IPS-NIHi7 (cell line): ENCODE measurements around the gene GLRX5.
"Not testable (repeated sequence)": the region's sequence is repeated elsewhere in the genome, so short reads cannot be mapped to it uniquely, and the experiment has no call there.

Experiments used
- DNase-seq: peaks from one replicate; pipeline ENCODE4 v3.0.0; 2012; ENCODE audit warnings: mixed read lengths; ENCODE audit errors: extremely low spot score

Gene GLRX5

DNA sequence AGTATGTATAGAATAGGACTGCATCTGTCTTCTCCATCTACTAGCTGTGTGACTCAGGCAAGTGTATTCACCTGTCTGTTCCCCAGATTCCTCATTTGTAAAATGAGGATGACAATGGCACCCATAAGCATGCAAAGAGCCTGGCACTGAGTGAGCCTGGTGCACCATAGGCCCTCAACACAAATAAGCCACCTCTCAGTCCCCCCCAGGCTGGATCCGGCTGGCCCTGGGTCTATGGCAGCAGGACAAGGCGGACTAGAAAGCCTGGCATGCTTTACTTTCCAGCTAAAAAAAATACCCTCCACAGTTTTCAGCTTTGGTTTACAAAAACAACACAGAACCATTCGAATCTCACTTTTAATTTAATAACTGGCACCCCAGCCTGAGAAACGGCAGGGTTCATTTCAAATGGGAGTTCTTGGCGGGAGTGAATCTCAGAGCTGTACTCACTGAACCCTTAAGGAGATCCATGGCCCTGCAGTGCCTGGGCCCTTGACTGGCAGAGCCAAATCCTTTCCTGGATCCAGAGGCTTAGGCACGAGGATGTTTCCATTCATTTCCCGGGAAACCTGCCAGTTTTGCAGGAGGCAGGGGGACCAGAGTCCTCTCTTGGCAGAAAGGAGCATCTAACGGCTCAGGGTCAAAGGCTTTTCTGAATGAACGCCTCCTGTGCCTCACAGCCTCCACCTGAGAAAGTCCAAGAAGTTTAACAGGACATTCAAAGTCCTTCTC lies 36.1 kb upstream of the GLRX5 start:
- no peak for DNase-seq

DNA sequence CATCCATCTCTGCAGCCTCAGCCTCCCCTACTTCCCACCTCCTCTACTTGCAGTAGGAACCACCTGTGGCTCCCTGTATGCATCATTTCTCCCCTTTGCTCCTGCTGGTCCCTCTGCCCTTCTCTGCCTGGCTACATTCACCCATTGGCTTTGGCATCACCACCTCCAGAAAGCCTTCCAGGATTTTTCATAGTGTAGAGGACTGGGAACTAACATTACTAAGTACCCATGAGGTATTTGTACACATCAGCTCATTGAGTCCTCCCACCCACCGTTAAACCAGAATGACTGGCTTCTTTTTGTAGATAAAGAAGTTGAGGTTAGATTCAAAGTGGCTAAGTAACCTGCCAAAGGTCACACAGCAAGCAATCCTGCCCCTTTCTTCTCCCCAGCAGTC lies 35.5 kb upstream of the GLRX5 start:
- DNase-seq = no peak

DNA sequence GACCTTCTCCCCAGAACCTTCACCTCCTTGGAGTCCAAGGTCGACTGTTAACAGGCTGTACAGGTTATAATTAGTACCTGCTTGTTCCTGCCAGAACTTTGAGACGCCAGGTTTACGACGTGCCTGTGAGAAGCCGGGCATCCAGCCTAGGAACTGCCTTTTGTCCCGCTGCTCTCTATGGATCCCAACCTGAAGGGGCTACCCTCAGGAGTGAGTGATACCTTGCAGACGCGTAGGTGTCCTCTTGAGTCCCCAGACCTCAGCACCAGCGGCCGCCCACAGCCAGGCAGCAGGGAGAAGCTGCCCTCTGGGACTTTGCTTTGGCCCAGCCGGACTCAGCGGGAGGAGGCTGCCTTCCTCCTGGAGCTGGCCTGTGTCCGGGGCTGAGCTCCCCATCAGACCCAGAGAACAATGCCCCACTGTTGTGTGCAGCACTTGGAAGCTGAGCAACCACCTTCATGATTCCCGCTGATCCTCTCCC lies 34.6 kb upstream of the GLRX5 start:
- DNase-seq = no peak

DNA sequence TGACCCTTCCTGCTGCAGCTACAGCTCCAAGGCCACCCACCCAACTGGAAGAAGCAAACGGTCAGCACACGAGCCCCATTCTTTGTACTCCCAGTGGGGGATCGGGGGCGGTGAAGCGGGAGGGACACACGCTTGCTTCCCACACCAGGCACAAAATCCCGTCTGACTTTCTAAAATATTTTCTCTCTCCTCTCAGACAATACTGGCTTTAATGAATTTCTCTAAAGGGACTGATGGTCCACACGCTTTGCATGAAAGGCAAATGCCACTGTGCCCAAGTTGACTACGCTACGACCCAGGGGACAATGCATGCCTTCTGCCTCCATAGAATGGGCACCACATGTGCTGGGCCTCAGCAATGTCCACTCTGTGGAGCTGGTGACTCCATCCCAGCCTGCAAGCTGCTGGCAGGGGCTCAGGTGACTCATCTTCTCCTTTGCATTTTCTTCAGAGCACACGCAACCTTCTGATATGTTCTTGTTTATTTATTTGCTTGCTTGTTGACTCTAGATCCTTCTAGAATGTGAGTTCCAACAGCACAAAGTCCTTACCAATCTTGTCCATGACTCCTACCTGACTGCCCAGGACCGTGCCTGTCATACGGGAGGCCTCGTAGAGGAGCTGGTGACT lies 34.0 kb upstream of the GLRX5 start:
- DNase-seq = no peak

DNA sequence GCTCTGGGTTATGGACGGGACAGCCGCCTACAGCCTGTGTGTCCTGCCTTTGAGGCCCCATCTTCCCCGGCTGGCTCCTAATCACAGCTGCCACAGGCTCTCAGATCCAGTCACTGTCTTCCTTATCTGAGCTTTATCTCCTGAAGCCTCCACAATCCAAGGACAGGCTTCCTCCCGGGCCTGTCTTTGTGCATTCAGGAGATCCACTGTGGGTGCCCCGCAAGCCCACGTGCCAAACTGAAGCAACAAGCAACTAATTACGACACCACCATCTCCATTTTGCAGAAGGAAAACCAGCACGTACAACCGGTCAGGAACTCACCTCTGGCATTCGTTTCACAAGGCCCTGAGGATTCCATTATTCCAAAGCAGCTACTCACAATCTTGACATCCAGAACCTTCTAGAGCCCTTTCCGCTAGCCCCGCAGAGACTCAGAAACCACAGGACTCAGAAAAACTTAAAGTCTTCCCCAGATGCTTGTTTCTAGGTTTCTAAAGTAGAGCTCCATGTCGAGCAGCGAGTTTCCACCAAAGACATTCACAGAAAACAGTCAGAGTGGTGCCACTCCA lies 32.4 kb upstream of the GLRX5 start:
- DNase-seq = no peak

DNA sequence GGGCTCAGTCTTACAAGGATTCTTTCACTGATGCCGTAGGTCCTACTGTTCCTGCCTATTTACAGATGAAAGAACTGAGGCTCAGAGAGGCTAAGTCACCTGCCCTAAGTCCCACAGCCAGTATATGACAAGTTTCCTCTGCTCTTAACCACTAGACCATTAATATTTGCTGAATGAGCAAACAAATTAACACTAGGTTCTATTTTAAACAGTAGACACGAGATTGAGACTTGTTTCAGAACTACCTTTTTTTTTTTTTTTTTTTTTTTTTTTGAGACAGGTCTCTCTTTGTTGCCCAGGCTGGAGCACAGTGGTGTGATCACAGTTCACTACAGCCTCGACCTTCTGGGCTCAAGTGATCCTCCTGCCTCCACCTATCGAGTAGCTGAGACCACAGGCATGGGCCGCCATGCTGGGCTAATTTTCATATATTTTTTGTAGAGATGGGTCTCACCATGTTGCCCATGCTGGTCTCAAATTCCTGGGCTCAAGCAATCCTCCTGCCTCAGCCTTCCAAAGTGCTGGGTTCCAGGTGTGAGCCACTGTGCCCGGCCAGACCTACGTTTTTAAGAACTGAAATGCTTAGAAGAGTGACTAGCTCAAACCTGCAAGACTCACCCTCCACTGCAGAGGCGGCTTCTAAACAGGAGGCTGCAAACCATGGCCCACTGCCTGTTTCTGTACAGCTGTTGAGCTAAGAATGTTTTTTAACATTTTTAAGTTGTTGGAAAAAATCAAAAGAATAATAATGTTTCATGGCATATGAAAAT lies 31.3 kb upstream of the GLRX5 start:
- no peak for DNase-seq

DNA sequence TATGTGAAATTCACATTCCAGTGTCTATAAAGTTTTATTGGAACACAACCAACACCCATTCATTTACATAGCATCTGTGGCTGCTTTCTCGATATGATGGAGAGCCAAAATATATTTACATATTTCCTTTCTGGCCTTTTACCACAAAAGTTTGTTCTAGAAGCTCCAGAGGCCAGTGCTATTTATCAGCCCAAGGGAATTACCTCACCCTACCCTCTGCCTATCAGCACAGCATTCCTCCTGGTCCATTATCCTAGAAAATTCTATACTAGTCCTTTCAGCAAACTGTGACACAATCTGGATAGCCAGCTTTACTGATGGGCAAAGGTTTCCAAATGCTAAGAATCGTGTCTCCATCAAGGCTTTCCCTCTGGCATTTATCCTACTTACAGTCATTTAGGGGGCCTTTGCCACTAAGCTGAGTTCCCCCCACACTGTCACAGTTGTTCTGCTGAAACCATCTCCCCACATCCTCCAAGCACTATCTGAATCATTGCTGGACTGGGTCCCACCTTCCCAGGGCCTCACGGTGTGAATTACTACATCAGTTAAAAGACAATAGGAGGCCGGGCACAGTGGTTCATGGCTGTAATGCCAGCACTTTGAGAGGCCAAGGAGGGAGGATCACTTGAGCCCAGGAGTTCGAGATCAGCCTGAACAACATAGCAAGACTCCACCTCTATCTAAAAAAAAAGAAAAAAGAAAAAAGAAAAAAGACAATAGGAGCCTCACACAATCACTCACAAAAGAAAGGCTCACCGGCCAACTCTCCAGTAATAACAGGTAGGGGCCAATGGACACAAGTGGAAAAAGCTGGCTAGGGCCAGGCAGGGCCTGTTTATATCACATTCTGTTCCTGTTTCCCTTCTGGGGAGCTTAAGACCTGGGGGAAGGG lies 30.5 kb upstream of the GLRX5 start:
- no peak for DNase-seq

DNA sequence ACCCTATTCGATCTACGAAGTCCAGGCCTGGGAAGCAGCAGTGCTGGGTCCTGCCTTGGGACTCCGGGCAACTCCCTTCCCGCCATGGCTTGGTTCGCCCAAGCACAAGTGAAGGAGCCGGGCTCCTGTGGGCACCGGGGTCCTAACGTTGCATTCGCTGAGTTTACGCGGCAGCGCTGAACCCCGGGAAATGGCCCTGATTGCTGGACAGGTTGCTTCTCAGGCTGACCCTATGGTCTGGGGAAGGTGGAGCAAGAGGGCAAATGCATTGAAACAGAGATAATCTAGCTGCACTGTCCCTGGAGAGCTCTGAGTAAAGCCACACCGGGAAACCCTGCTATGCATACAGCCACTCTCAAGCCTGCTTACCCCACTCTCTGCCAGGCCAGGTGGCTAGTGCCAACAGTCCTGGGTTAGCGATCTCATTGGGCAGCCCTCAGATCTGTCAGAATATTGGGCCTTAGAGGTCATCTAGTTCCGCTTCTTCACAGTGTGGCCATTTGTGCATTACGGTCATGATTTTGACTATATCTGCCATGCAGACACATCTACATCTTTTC lies 29.7 kb upstream of the GLRX5 start:
- DNase-seq = no peak

DNA sequence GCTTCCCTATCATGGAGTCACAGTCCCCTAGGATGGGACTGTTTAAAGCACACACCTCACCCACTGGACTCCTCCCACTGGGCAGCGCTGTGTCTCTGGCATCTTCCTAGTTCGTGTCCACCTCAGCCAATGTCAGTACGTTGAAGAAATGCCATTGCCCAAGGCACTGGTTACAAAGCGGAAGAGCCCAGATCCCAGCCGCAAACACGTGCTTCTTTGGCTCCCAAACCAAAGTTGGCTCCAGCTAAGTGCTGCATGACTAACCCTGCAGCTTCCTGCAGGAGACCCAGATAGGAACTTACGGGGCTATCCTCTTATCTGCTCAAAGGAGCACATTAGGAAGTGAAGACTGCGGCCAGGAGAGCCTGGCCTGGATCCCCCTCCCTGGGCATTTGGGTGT lies 27.7 kb upstream of the GLRX5 start:
- DNase-seq = no peak

DNA sequence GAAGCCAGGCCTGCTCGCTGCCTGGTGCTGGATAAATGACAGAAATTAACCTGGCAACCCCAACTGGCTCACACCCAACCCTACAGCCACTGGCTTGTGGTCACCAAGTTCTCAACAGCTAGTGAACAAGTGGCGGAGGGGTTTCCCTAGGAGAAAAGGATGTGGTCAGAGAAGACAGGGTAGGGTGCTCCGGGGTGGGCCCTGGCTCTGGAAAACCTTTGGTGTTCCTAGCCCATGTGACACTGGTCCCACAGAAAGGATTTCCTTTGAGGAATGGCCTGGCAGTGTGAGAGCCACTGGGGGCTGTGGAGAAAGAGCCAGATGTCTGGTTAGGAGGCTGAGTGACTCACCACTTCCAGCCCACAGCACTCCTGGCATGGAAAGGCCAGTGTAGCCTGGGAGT lies 27.1 kb upstream of the GLRX5 start:
- DNase-seq = no peak

DNA sequence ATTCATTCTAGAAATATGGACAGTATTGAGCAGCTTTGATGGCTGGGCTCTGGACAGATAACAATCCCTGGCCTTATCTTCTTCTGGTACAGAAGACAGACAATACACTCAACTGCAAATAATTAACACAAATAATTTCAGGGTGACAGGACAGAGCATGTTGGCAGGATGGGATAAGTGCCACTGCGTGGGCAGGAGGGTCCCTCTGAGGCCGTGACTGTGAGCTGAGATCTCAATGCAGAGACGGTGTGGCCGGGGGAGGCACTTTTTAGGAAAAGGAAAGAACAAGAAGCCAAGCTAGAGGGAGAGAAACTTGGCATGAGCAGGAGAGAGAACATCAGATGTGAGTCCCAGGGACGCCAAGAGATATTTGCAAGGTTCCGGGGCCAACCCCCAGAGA lies 26.5 kb upstream of the GLRX5 start:
- no peak for DNase-seq

DNA sequence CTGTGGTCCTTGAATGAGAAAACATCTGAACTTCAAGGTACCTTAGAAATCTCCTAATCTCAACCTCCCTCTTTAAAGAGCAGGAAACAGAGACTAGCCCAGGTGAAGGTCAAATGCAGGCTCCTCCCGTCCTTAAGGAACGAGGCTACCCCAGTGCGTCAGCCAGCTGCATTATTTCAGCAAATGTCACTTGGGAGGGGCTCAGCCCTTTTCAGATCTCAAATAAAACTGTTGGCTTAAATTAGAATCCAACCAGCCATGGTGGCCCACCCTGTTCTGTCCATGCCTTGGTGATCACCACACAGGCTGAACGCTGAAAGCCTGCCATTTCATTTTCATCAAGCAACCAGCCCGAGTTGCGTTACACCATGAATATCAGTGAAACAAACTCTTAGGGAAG lies 25.4 kb upstream of the GLRX5 start:
- DNase-seq = no peak

DNA sequence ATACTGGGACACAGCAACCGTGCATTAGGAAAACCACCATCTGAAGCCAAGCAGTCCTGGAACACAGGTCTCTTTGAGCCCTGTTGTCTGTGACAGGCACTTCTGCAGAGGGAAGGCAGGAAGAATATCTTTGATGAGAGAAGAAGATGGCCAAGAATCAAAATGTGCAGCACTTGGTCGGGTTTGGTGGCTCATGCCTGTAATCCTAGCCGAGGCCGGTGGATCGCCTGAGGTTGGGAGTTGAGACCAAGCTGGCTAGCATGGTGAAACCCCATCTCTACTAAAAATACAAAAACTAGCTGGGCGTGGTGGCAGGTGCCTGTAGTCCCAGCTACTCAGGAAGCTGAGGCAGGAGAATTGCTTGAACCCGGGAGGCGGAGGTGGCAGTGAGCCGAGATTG lies 24.5 kb upstream of the GLRX5 start:
- DNase-seq = not testable (repeated sequence)

DNA sequence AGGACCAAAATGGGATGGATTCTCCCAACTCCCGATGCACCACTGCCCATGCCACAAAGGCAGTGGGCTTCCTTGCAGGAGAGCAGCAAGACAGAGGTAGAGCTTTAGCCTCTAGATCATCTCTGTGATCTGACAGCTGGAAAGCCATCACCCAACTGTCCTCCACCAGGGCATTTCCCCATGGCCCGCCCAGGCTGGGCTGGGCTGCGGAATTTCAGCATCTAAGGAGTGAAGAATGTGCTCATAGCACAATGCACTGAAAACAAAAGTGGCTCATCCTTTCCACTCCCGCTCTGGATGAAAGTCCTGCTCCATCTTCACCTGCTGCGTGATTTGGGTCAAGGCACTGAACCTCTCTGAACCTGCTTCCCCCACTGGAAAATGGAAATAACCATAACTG lies 24.0 kb upstream of the GLRX5 start:
- no peak for DNase-seq

DNA sequence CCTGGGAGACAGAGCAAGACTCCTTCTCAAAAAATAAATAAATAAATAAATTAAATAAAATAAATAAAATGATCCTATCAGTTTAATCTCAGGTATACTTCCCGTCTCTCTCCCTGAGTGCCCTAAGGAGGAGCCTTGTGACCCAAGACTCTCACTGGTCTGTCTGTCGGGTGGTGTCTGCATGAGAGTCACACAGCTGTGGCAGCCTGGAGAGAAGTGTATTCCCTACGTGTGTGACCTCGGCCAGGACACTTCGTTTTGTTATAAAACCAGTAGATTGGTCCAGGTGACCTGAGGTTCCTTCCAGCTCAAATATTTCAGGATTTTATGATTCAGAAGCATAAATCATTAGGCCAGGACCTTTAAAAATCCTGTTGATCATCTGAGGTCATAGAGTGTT lies 23.2 kb upstream of the GLRX5 start:
- DNase-seq = no peak

DNA sequence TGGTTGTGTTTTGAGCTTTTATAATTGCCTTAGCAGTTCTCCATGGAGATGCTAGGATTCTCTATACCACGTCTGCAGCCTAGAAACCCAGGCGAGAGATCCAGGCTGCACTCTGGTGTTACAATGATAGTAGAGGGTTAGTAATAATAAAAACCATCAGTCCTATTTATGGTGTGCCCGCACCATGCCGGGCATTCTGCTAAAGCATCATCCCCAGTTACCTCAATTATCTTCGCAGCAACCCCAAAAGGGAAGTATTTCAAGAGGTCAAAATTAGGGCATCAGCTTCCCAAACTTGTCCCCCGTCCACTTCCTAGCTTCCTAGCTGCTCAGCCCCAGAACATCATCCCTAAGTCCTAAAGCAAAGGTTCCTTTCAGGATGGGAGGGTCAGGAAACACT lies 21.6 kb upstream of the GLRX5 start:
- DNase-seq = no peak

DNA sequence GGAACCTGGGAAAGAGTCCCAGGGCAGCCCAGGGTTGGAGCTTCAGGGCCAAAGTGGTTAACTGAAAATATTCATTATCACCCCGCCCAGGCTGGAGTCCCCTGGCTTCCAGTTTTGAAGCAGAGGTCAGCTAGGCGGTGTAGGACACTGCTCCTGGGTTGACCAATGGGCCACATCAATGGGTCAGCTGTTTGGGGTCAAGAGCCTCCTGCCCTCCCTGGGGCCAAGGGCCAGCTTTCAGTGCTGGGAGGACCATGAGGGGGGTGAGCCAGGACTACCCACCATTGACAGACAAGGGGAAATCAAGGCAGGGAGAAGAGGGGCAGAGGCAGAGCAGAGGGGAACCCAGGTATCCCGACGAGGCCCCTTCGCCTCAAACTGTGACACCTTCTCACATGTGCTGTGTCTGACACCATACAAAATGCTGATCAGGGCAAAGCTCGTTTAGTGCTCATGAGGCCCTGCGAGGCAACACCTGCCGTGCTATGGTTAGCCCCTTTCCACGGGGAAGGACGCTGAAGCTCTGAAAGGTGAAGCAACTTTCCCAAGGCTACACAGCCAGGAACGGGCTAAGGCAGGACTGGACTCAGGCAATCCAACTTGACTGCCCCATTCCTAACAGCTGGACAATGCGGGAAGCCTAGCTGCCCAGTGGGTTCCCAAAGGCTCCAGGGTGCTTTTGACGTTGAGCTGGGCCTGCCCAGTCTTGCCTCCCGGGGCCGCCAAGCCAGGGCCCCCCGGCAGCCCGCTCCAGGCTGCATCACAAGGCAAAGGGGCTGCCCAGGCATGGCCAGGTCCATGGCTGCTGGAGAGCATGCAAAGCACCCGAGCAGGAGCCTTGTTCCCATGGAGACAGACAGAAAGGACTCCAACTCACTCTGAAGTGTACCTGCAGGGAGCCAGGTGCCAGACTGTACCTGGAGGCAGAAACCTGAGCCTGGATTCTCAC lies 20.4 kb upstream of the GLRX5 start:
- DNase-seq = peak; percentile 58

DNA sequence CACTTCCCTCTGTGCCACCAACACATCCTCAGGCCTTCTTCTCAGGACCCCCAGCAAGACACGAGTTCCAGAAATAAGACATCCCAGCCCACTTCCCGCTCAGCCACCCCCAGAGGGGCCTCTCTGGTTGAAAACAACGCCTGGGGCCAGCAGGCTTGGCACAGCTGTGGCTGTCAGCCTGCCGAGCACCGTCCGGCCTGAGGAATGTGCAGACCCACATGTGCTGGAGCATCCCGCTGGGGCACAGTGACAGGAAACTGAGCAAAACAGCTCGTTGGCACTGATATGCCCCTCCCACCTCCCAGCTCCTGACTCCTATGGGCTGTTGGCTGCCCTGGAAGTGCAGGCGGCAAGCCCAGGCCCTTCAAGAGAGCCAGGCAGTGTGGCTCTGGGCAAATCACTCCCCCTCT lies 19.8 kb upstream of the GLRX5 start:
- DNase-seq = peak; percentile 47

DNA sequence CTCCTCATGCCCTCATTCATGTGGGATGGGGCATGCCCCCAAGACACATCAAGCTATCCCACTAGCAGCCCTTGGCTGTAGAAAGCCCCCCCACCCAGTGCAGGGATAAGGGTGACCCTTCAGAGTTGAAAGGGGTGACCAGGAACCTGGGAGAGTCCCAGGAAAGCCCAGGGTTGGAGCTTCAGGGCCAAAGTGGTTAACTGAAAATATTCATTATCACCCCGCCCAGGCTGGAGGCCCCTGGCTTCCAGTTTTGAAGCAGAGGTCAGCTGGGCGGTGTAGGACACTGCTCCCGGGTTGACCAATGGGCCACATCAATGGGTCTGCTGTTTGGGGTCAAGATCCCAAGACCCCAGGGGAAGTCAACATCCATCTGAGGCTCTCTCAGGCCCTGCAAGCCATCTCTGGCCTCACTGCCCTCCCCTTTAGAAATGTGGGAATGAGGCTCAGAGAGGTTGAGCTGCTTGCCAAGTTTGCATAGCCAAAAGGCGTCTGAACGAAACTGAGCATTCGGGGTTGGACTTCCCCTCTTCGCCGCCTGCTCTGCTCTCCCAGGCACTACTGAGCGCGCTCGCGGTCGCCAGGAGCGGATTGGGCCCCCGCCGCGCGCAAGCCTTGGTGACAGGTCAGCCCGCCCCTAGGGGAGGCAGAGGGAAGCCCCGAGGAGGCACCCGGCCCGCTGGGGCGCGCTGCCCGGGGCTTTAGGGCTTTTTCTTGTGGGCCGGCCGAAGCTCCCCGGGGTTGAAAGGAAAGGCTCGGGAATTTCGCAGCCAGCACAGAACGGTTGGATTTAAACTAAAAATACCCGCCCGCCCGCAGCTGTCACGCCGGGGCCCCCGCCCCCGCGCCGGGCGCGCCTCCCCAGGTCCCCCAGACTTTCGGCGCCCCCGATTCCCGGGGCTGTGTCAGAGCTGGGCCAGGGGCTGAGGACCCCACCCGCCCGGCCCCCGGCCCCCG lies 19.0 kb upstream of the GLRX5 start:
- peak; percentile 69 for DNase-seq
